GM21515 (cell line): ENCODE results near the gene IL11.

ENCODE experiments used
- ATAC-seq: cut with Tn5 transposase; IDR thresholded peaks from one replicate; pipeline ENCODE4 v1.9.1; 2021; ENCODE audit not compliant: unreplicated experiment

IL11 gene

GRCh38 chr19:55391191-55391670, 21.0 kb upstream of the IL11 start:
- ATAC-seq = no peak

- ATAC-seq = no peak
These were observed 20.2 kb upstream of the IL11 start for GRCh38 chr19:55390461-55390880.

GRCh38 chr19:55389386-55390317, 19.4 kb upstream of the IL11 start:
- ATAC-seq = no peak

GRCh38 chr19:55387736-55388497, 17.7 kb upstream of the IL11 start:
- no peak for ATAC-seq

- no peak for ATAC-seq
These were observed 16.3 kb upstream of the IL11 start for GRCh38 chr19:55386493-55386971.

GRCh38 chr19:55385724-55386492, 15.6 kb upstream of the IL11 start, which contains the start of gene RPL28:
RPL28 (plus strand) TSS chr19:55385932; CDS start chr19:55386358, 426 bp downstream.
- ATAC-seq = peak; percentile 61

- peak; percentile 53 for ATAC-seq
These were observed 14.9 kb upstream of the IL11 start for GRCh38 chr19:55384920-55385723.

- peak; percentile 26 for ATAC-seq
These were observed 14.1 kb upstream of the IL11 start, which contains the start of gene TMEM238 for GRCh38 chr19:55384131-55384919. TMEM238 (minus strand) TSS chr19:55384292; CDS start chr19:55384259, 33 bp downstream.

GRCh38 chr19:55383279-55384130, 13.2 kb upstream of the IL11 start:
- ATAC-seq = peak; percentile 11

- no peak for ATAC-seq
These were observed 12.3 kb upstream of the IL11 start for GRCh38 chr19:55382522-55383054.

- no peak for ATAC-seq
These were observed 11.8 kb upstream of the IL11 start for GRCh38 chr19:55382013-55382412.

- no peak for ATAC-seq
These were observed 8.9 kb upstream of the IL11 start for GRCh38 chr19:55379174-55379573.

GRCh38 chr19:55377356-55378131, 7.3 kb upstream of the IL11 start:
- ATAC-seq = no peak

GRCh38 chr19:55376241-55376933, 6.1 kb upstream of the IL11 start, which contains the start of gene TMEM190:
TMEM190 (plus strand) TSS chr19:55376826; CDS start chr19:55376854, 28 bp downstream.
- ATAC-seq = no peak

GRCh38 chr19:55373993-55374757, 3.9 kb upstream of the IL11 start:
- ATAC-seq = no peak
